Activated T-helper 2 cell treated with anti-CD3 and anti-CD28 coated beads, Interferon-gamma antibody, Interleukin-2, Interleukin-4, amounts not matched to agents 10 μg/mL and 5 μg/mL and 100 μg/mL, durations not matched to agents 14 hours and 24 hours and 36 hours (primary cell): ENCODE results near the gene RNF157. TPM values are rescaled to one million over a fixed set of nuclear protein-coding genes. Genes with fewer than 3 reads are reported as not detected.
A peak's percentile ranks its signal among the peaks of the same experiment; 100 is the strongest.

ENCODE experiments used
- DNase-seq: peaks from one replicate; pipeline ENCODE4 v3.0.0; 2021; ENCODE audit warnings: low spot score
- H3K27ac Mint-ChIP-seq: one replicate; pipeline ENCODE4 v1.8.0; 2021; ENCODE audit warnings: mixed read lengths
- H3K27me3 Mint-ChIP-seq: one replicate; pipeline ENCODE4 v1.8.0; 2021; ENCODE audit warnings: low read depth, mixed read lengths
- H3K36me3 Mint-ChIP-seq: one replicate; pipeline ENCODE4 v1.8.0; 2021; ENCODE audit warnings: low read depth, mixed read lengths
- H3K4me1 Mint-ChIP-seq: one replicate; pipeline ENCODE4 v1.8.0; 2021; ENCODE audit warnings: low read depth, mixed read lengths
- H3K4me3 Mint-ChIP-seq: one replicate; pipeline ENCODE4 v1.8.0; 2021; ENCODE audit warnings: low read depth, mild to moderate bottlenecking, moderate library complexity, mixed read lengths
- H3K9me3 Mint-ChIP-seq: one replicate; pipeline ENCODE4 v1.8.0; 2021; ENCODE audit warnings: mixed read lengths
- intact Hi-C: fragments of 100-400 bp; cut with micrococcal nuclease; formaldehyde crosslinking; loops from one replicate; pipeline ENCODE4 v1.15.1; 2023
- total RNA-seq: library from RNA; stranded (reverse); gene quantifications from 2 replicates; pipeline ENCODE4 v1.2.3, GENCODE V29; 2022

RNF157 gene
- total RNA-seq, 1 donor from 2014 or later: 34.3 TPM

DNA sequence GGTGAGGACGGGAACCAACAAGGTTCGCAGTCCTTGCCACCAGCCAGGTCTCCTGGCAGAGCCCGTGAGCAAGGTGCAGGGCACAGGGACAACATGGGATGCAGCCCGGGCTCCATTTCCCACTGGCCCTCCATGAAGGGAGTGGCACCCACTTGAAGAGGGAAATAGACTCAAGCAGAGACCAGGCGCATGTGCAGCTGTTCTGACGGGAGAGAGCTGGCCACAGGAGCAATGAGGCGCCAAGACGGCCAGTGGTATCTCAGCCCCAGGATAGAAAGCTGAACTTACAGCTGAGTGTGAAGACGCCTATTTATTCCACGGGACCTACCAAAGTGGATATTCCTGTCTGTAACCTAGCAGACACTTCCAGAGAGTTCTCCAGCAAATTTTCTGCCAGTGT, 91.1 kb downstream of the RNF157 start:
- Mint-ChIP-seq H3K36me3 (peaks cover 33% of the 10 kb centered on the region), H3K9me3 (no peaks in the 10 kb centered on the region), H3K27me3 (no peaks in the 10 kb centered on the region), H3K27ac (no peak overlapping the region), H3K4me1 (peaks cover 33% of the 10 kb centered on the region), H3K4me3 (no peak overlapping the region)
- DNase-seq: no peak
- intact Hi-C loops: no loop called here

DNA sequence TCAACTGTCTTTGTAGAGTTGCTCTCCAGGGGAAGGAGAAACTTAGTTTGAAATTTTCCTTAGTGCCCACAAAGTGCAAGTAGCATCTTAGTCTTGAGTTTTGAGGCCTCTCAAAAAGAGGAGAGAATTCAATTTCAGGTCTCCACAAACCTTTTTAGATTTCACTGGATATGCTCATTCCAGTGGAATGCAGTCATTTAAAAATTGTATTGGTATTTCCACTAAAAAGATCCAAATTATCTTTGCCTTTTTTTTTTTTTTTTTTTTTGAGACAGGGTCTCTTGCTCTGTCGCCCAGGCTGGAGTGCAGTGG, 92.3 kb downstream of the RNF157 start:
- Mint-ChIP-seq H3K27me3 (no peaks in the 10 kb centered on the region), H3K27ac (no peak overlapping the region), H3K4me1 (peaks cover 41% of the 10 kb centered on the region), H3K36me3 (peaks cover 29% of the 10 kb centered on the region), H3K9me3 (no peaks in the 10 kb centered on the region), H3K4me3 (no peak overlapping the region)
- intact Hi-C loops: no loop called here
- no peak for DNase-seq

DNA sequence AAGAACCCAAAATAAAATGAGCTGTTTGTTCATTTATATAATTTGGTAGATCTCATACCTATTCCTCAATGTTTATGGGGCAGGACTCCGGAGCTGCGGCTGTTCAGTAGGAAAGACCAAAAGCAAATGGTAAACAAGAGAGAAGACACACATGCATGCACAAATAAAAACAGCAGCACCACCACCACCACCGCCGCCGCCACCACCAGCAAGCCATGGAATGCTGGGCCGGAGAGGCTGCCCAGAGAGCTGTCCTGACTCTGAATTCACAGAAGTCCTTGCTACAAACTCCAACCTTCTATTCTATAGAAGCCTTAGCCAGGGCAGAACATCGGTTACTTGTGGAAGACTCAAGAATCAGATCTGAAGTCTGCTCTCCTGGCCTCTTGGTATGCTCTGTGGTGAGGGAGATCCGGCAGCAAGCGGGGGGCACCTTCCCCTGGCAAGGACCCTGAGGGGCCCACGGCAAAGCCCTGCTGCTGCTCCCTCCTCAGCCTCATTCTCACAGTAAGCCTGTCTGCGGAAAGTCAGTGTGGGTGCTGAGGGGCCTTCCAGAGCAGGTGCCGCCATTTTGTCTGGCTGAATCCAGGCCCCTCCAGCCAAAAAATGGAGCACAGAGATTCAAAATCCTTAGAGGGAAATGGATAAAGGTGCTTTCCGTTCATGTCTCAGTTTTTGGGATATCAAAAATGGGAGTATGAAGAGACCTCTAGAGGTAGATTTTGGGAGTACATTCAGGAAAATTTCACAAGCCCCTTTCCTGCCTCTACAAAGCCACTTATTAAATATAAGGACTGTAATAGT, 92.9 kb downstream of the RNF157 start:
- Mint-ChIP-seq H3K4me3 (no peak overlapping the region), H3K36me3 (peaks cover 28% of the 10 kb centered on the region), H3K27ac (no peak overlapping the region), H3K27me3 (no peaks in the 10 kb centered on the region), H3K9me3 (no peaks in the 10 kb centered on the region), H3K4me1 (peaks cover 45% of the 10 kb centered on the region)
- intact Hi-C loops: no loop called here
- DNase-seq: no peak

DNA sequence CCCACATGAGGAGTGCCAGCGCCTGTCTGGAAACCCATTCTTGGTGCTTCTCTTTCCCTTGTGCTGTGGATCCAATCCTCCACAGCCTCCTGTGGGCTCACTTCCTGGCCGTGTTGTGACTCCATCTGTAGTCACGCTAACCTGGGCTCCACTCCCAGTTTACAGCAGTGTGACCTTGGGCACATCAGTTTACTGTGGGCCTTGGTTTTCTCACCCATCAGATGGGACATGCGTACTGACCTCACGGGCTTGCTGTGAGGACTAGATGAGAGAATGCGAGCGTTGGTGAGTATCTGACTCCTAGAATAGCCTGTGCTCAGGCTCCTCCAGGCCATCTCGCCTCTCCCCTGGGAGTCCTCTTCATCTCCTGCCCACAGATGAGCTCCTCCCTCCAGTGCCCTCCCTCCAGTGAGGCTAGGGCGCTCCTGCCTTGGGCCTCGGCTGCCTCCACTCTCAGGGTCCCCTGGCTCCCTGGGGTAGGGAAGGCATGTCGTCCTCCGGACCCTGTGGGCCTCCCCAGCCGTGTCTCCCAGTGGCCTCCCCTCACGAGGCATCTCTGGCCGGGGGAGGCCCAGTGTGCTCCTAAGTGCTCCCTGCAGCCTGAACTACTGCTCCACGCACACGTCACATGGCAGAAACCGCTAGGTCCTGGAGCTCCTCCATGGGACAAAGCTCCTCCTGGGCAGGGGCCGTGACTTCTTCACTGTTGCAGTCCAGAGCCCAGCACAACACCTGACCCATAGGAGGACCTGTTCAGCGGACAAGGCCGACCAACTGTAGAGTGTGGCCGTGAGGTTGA, 94.0 kb downstream of the RNF157 start:
- peak overlapping the region; percentile 88 for H3K27ac Mint-ChIP-seq
- H3K4me1 Mint-ChIP-seq: peaks cover 44% of the 10 kb centered on the region
- H3K4me3 Mint-ChIP-seq: peak overlapping the region; percentile 52
- H3K9me3 Mint-ChIP-seq: no peaks in the 10 kb centered on the region
- no peak for DNase-seq
- no peaks in the 10 kb centered on the region for H3K27me3 Mint-ChIP-seq
- intact Hi-C loops: no loop called here
- H3K36me3 Mint-ChIP-seq: peaks cover 16% of the 10 kb centered on the region

DNA sequence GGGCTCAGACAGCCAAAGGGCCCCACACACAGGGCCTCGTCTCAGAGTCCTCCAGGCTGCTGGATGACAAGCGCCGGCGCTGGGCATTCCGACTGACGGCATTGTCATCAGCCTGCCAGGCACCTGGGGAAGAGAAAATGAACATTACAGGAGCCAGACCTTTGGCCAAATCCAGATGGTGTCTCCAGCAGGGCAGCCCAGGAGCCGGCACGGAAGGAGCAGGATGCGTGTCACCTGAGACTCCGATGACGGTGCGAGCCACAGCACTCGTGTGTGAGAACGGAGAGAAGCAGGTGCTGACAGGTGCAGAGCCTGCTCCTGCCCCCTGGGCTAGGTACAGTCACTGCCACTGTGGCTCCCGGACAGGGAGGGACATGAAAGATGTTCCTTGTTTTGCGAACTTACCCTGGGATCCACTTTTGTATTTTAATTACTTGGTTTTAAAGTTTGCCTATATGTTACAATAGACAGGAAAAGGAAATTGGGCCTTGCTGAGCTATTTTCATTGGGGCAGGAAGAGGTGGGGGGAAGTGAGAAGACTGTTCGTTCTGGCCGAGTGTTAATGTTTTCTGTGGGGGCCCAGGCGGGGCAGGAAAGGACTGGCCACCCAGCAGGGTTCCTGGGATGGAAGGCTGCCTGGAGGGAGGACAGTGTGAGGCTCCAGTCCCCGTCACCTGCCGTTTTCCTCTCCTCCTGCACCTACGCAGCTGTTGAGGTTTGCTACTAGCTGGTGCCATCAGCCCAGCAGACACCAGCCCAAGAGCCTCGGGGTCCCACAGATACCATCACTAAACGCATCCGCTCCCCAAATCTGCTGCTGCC, 94.9 kb downstream of the RNF157 start:
- H3K36me3 Mint-ChIP-seq: peaks cover 11% of the 10 kb centered on the region
- peak overlapping the region; percentile 52 for H3K4me3 Mint-ChIP-seq
- no peaks in the 10 kb centered on the region for H3K9me3 Mint-ChIP-seq
- intact Hi-C loops: no loop called here
- H3K27me3 Mint-ChIP-seq: peaks cover 4% of the 10 kb centered on the region
- peak overlapping the region; percentile 88 for H3K27ac Mint-ChIP-seq
- peaks cover 47% of the 10 kb centered on the region for H3K4me1 Mint-ChIP-seq
- DNase-seq: peak; percentile 28

DNA sequence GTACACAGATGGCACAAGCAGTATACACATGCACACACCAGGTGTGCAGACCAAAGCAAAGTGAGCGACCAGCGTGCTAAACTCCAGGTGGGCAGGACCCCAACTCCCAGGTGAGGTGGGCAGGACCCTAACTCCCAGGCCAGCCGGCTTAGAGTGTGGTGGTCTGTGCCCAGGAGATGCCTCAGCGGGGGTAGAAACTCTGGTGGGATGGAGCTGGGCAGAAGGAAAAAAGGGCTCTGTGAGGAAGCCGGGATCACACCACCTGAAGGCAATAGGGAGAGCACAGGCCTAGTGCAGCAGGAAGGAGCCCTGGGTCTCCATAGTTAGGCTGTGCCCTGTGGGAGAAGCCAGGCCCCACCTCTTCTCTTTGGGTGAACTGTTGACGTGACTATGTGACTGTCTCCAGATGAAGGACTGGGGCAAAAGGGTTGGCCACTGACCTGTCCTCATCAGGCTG, 97.7 kb downstream of the RNF157 start:
- Mint-ChIP-seq H3K36me3 (peaks cover 5% of the 10 kb centered on the region), H3K27ac (peak overlapping the region; percentile 39), H3K27me3 (peaks cover 11% of the 10 kb centered on the region), H3K4me3 (peak overlapping the region; percentile 39), H3K9me3 (no peaks in the 10 kb centered on the region), H3K4me1 (peaks cover 48% of the 10 kb centered on the region)
- DNase-seq: no peak
- intact Hi-C loops: loop anchor here (5.0 kb wide), 2 partner anchors 40 to 130 kb away; no protein-coding TSS in a partner anchor

DNA sequence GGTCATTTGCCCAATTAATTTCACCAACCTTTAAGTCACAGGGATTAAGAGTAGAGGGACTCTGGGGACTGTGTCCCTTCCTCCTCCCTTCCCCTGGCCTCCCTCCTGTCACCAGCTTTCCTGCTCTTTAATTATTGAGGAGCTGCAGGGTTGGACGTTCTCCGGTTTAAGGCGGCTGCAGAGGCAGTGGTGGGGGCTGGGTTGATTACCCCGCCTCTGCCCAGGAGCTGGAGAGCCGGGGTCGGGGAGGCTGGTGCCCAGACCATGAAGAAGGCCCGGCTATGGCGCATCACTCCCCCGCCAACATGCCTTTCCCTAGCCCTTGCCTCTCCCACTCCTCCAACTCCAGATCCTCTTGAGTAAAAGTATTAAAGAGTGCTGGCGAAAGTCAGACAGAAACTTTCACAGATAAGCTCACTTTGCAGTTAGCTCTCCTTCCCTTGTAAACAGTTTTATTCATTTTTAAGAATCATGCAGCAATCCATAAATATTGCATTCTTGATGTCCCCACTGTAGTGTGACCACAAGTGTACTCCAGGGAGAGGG, 98.2 kb downstream of the RNF157 start:
- no peaks in the 10 kb centered on the region for H3K9me3 Mint-ChIP-seq
- H3K4me1 Mint-ChIP-seq: peaks cover 48% of the 10 kb centered on the region
- no peak overlapping the region for H3K27ac Mint-ChIP-seq
- peaks cover 5% of the 10 kb centered on the region for H3K36me3 Mint-ChIP-seq
- intact Hi-C loops: loop anchor here (5.0 kb wide), 2 partner anchors 40 to 130 kb away; no protein-coding TSS in a partner anchor
- DNase-seq: no peak
- peaks cover 11% of the 10 kb centered on the region for H3K27me3 Mint-ChIP-seq
- peak overlapping the region; percentile 39 for H3K4me3 Mint-ChIP-seq

DNA sequence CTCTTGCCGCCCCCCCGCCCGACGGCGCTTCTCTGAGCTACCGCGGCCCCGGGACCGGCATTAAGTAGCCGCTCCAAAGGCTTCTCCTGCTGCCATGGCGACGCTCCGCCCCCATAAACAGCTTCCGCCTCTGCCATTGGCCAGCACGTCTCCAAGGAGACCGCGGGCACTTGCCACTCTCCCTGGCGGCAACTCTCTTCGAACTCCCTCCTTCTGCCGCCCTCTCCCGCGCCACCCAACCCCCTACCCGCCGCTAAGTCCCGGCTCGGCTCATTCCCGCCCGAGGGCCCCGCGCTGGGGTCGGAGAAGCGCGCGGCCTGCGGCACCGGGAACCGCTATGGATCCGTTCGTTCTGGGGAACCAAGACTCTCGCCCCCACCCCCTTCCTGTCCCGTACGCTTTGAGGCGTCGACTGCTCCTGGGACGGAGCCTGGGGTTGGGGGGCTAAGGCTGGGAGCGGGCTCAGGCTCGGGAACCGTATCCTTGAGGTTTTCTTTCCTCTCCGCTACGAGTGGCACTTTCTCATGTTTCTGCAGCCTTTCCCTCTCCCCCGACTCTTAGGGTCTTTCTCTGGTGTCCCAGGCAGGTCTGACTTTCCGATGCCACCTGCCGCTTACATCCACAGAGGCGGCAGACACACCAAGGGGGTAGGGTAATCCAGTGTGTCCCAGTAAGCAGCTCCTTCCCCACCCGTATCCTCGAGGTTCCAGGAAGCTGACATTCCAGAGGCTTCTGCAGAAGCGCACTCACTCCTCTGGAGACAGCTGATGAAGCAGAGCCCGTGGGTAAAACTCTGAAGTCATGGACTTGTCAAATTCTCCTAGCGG, 98.9 kb downstream of the RNF157 start, which contains the start of gene FOXJ1:
Gene FOXJ1 (minus strand): TSS at position 34 of the 827 bp plus-strand sequence. CDS start 850 bp downstream, outside the sequence.
- intact Hi-C loops: loop anchor here (5.0 kb wide), 2 partner anchors 41 to 131 kb away; no protein-coding TSS in a partner anchor
- Mint-ChIP-seq H3K36me3 (peaks cover 5% of the 10 kb centered on the region), H3K4me1 (peaks cover 45% of the 10 kb centered on the region), H3K9me3 (no peaks in the 10 kb centered on the region), H3K27me3 (peaks cover 11% of the 10 kb centered on the region), H3K4me3 (peak within 1 kb of the TSS; percentile 61), H3K27ac (no peak within 1 kb of the TSS)
- peak; percentile 90 for DNase-seq

DNA sequence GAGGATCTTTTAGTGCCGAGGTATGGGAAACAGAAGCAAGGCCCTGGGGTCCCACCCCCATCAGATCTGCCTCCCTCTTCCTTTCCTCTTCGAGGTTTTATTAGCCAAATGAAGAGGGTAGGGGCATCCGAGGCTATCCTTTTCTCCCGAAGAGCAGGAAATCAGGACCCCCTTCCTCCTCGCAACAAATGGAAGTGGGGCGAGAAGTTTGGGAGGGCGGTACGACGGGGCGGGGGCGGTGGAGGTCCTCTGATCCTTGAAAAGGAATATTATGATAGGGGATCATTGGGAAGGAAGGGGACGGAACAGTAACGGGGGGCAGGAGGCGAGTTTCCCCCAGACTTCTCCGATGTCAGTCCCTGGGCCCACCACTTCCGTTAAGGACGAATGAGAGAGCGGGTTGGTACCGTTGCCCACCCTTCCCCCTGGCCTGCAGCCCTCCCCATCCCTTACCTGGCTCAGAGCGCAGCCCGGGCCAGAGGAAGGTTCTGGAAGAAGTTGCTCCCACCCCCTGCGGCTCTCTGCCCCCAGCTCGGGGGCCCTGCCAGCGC, 99.6 kb downstream of the RNF157 start:
- peak overlapping the region; percentile 39 for H3K4me3 Mint-ChIP-seq
- H3K27ac Mint-ChIP-seq: no peak overlapping the region
- H3K36me3 Mint-ChIP-seq: peaks cover 5% of the 10 kb centered on the region
- peaks cover 39% of the 10 kb centered on the region for H3K4me1 Mint-ChIP-seq
- H3K27me3 Mint-ChIP-seq: peaks cover 11% of the 10 kb centered on the region
- no peaks in the 10 kb centered on the region for H3K9me3 Mint-ChIP-seq
- intact Hi-C loops: loop anchor here (5.0 kb wide), 2 partner anchors 42 to 132 kb away; no protein-coding TSS in a partner anchor
- no peak for DNase-seq

DNA sequence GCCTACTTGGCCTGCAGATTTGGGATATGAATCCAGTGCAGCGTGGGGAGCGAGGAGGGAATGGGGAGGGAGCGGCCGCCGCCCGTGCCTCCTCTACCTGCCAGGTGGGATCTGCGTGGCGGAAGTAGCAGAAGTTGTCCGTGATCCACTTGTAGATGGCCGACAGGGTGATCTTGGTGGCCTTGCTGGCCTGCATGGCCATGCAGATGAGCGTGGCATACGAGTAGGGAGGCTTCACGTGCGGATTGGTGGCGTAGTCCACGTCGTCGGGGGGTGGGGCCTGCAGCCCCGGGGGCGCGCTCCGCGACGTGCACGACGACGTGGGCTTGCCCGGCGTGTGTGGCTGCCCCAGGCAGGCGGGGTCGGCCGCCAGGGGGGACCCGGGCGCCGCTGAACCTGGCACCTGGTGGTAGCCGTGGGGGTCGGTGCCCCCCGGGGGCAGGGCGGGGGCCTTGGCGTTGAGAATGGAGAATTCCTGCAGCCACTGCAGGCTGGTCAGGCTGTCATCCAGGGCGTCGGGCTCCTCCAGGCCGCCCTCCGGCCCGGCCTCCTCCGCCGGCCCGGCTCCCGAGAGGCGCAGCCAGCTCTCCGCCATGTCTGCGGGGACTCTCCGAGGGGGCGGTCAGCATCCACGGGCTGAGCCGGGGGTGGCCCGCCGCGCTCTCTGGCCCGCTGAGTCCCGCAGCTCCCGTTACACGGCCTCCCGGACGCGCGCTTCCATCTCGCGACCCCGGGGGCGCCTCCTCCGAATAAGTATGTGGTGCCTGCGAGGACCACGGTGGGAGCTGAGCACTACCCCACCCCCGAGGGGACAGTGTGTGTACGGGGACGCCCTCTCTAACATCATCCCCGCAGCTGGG, 100.3 kb downstream of the RNF157 start:
- H3K27ac Mint-ChIP-seq: no peak overlapping the region
- peaks cover 5% of the 10 kb centered on the region for H3K36me3 Mint-ChIP-seq
- no peaks in the 10 kb centered on the region for H3K9me3 Mint-ChIP-seq
- H3K4me1 Mint-ChIP-seq: peaks cover 36% of the 10 kb centered on the region
- no peak for DNase-seq
- peaks cover 11% of the 10 kb centered on the region for H3K27me3 Mint-ChIP-seq
- H3K4me3 Mint-ChIP-seq: peak overlapping the region; percentile 47
- intact Hi-C loops: loop anchor here (5.0 kb wide), 2 partner anchors 42 to 132 kb away; no protein-coding TSS in a partner anchor
